ENCODE data around the gene ADAMTS6.

The ADAMTS6 gene

GRCh38 chr5:65141493-65141892 lies 340.2 kb downstream of the ADAMTS6 start:
- DNase-seq (ENCODE audit: low read depth), result no peak

- DNase-seq (ENCODE audit: low read depth), result no peak
These were observed 344.1 kb downstream of the ADAMTS6 start for GRCh38 chr5:65137631-65138030.

- no peak for DNase-seq (ENCODE audit: low read depth)
These were observed 348.1 kb downstream of the ADAMTS6 start for GRCh38 chr5:65133477-65134110.

- no peak for DNase-seq (ENCODE audit: low read depth)
These were observed 349.3 kb downstream of the ADAMTS6 start for GRCh38 chr5:65132386-65132785.

- DNase-seq (ENCODE audit: low read depth), result no peak
These were observed 353.5 kb downstream of the ADAMTS6 start for GRCh38 chr5:65128226-65128625.

- no peak for DNase-seq (ENCODE audit: low read depth)
These were observed 354.4 kb downstream of the ADAMTS6 start for GRCh38 chr5:65127161-65127901.

GRCh38 chr5:65126542-65127069 lies 355.1 kb downstream of the ADAMTS6 start:
- no peak for DNase-seq (ENCODE audit: low read depth)

GRCh38 chr5:65125591-65126541 lies 355.9 kb downstream of the ADAMTS6 start:
- no peak for DNase-seq (ENCODE audit: low read depth)

GRCh38 chr5:65121880-65122436 lies 359.8 kb downstream of the ADAMTS6 start:
- no peak for DNase-seq (ENCODE audit: low read depth)

GRCh38 chr5:65120371-65120967 lies 361.3 kb downstream of the ADAMTS6 start:
- no peak for DNase-seq (ENCODE audit: low read depth)

- no peak for DNase-seq (ENCODE audit: low read depth)
These were observed 364.2 kb downstream of the ADAMTS6 start for GRCh38 chr5:65117525-65117924.

GRCh38 chr5:65113771-65114170 lies 367.9 kb downstream of the ADAMTS6 start:
- no peak for DNase-seq (ENCODE audit: low read depth)

- no peak for DNase-seq (ENCODE audit: low read depth)
These were observed 369.6 kb downstream of the ADAMTS6 start for GRCh38 chr5:65111961-65112658.

- DNase-seq (ENCODE audit: low read depth), result no peak
These were observed 372.7 kb downstream of the ADAMTS6 start for GRCh38 chr5:65108786-65109743.

GRCh38 chr5:65105301-65105700 lies 376.4 kb downstream of the ADAMTS6 start:
- no peak for DNase-seq (ENCODE audit: low read depth)

- DNase-seq (ENCODE audit: low read depth), result no peak
These were observed 376.9 kb downstream of the ADAMTS6 start for GRCh38 chr5:65104831-65105230.

- DNase-seq (ENCODE audit: low read depth), result no peak
These were observed 377.8 kb downstream of the ADAMTS6 start for GRCh38 chr5:65103756-65104440.

GRCh38 chr5:65102976-65103711 lies 378.6 kb downstream of the ADAMTS6 start:
- DNase-seq (ENCODE audit: low read depth), result no peak
